HepG2 (cell line): ENCODE data around the gene SLC25A25. TPM values are rescaled to one million over a fixed set of nuclear protein-coding genes. Genes with fewer than 3 reads are reported as not detected.

Source experiments
- FOSL2 ChIP-seq: sonication (generic); formaldehyde crosslinking; IDR thresholded peaks from 2 replicates; pipeline ENCODE4 v1.4.0; 2020; ENCODE audit warnings: missing genetic modification reagents
- FOXA3 ChIP-seq: IDR thresholded peaks from 2 replicates; pipeline ENCODE4 v1.6.1; 2016; ENCODE audit warnings: missing genetic modification reagents, missing compliant biosample characterization
- HNF4A ChIP-seq: sonication (generic); formaldehyde crosslinking; IDR thresholded peaks from 2 replicates; pipeline ENCODE4 v1.4.0; 2020; ENCODE audit warnings: missing genetic modification reagents
- KDM5B ChIP-seq: sonication (generic); formaldehyde crosslinking; IDR thresholded peaks from 2 replicates; pipeline ENCODE4 v1.4.0; 2020; ENCODE audit warnings: missing genetic modification reagents, mild to moderate bottlenecking, borderline replicate concordance
- MBNL3 ChIP-seq: fragments of 250-450 bp; sonication (Bioruptor Pico); conservative IDR thresholded peaks from 2 replicates; pipeline ENCODE4 v1.8.0; 2022; ENCODE audit warnings: mild to moderate bottlenecking, inconsistent platforms
- NFYC ChIP-seq: IDR thresholded peaks from 2 replicates; pipeline ENCODE4 v1.6.1; 2016; ENCODE audit warnings: missing genetic modification reagents, missing compliant biosample characterization
- NRL ChIP-seq: sonication (generic); formaldehyde crosslinking; IDR thresholded peaks from 2 replicates; pipeline ENCODE4 v1.5.0; 2020; ENCODE audit warnings: missing genetic modification reagents, mild to moderate bottlenecking, moderate library complexity, borderline replicate concordance
- PHF21A ChIP-seq: sonication (generic); formaldehyde crosslinking; IDR thresholded peaks from 2 replicates; pipeline ENCODE4 v1.5.0; 2020; ENCODE audit warnings: mild to moderate bottlenecking, missing genetic modification reagents
- PLRG1 ChIP-seq: fragments of 450-650 bp; conservative IDR thresholded peaks from 2 replicates; pipeline ENCODE4 v1.6.1; 2016
- POLR2A ChIP-seq, 2 experiments: IDR thresholded peaks; 2 replicates each; pipeline ENCODE4 v1.6.1; 2011; ENCODE audit warnings: low read depth in 2 of 2, low read length in 2 of 2, mild to moderate bottlenecking in 1 of 2, moderate library complexity in 1 of 2; ENCODE audit not compliant: insufficient read depth in 1 of 2
- RFX3 ChIP-seq: IDR thresholded peaks from 2 replicates; pipeline ENCODE4 v1.6.1; 2016; ENCODE audit warnings: missing biosample characterization, missing genetic modification reagents
- SMC3 ChIP-seq: IDR thresholded peaks from 2 replicates; pipeline ENCODE4 v1.6.1; 2011; ENCODE audit warnings: low read length, improper control_type of control experiment
- SRSF1 ChIP-seq: fragments of 200-400 bp; formaldehyde crosslinking; optimal IDR thresholded peaks from 2 replicates; pipeline ENCODE3; 2017; ENCODE audit warnings: mild to moderate bottlenecking, low read depth, low read length, moderate library complexity
- TOE1 ChIP-seq: sonication (generic); formaldehyde crosslinking; IDR thresholded peaks from 2 replicates; pipeline ENCODE4 v1.4.0; 2020; ENCODE audit warnings: mild to moderate bottlenecking, missing genetic modification reagents
- ZC3H4 ChIP-seq: sonication (generic); formaldehyde crosslinking; IDR thresholded peaks from 2 replicates; pipeline ENCODE4 v1.4.0; 2020; ENCODE audit warnings: missing genetic modification reagents, borderline replicate concordance
- ZMYM2 ChIP-seq: sonication (generic); formaldehyde crosslinking; IDR thresholded peaks from 2 replicates; pipeline ENCODE4 v1.8.0; 2022; ENCODE audit warnings: mild to moderate bottlenecking, missing genetic modification reagents
- ZNF260 ChIP-seq: sonication (generic); formaldehyde crosslinking; IDR thresholded peaks from 2 replicates; pipeline ENCODE4 v1.4.0; 2020; ENCODE audit warnings: missing genetic modification reagents, low read depth, mild to moderate bottlenecking, borderline replicate concordance
- ZNF367 ChIP-seq: sonication (generic); formaldehyde crosslinking; IDR thresholded peaks from 2 replicates; pipeline ENCODE4 v1.4.0; 2020; ENCODE audit warnings: missing genetic modification reagents, borderline replicate concordance
- ZNF432 ChIP-seq: sonication (generic); formaldehyde crosslinking; IDR thresholded peaks from 2 replicates; pipeline ENCODE4 v1.5.0; 2020; ENCODE audit warnings: missing genetic modification reagents, mild to moderate bottlenecking, borderline replicate concordance
- ZNF557 ChIP-seq: sonication (generic); formaldehyde crosslinking; IDR thresholded peaks from 2 replicates; pipeline ENCODE4 v1.4.0; 2020; ENCODE audit warnings: missing genetic modification reagents
- ZNF776 ChIP-seq: sonication (generic); formaldehyde crosslinking; IDR thresholded peaks from 2 replicates; pipeline ENCODE4 v1.4.0; 2020; ENCODE audit warnings: mild to moderate bottlenecking, missing genetic modification reagents
- ZNF788 ChIP-seq: sonication (generic); formaldehyde crosslinking; IDR thresholded peaks from 2 replicates; pipeline ENCODE4 v1.5.0; 2020; ENCODE audit warnings: mild to moderate bottlenecking, missing genetic modification reagents, borderline replicate concordance
- ZNF883 ChIP-seq: sonication (generic); formaldehyde crosslinking; IDR thresholded peaks from 2 replicates; pipeline ENCODE4 v1.5.1; 2020; ENCODE audit warnings: mild to moderate bottlenecking, missing genetic modification reagents; ENCODE audit errors: not compliant biosample characterization
- ZSCAN30 ChIP-seq: sonication (generic); formaldehyde crosslinking; IDR thresholded peaks from 2 replicates; pipeline ENCODE4 v1.5.0; 2020; ENCODE audit warnings: mild to moderate bottlenecking, missing genetic modification reagents
- polyA plus RNA-seq, 8 experiments: library from polyadenylated mRNA; depleted of rRNA in 3 of 8; stranded (reverse) in 7 of 8; unstranded in 1 of 8; fragments of >200 nt; fragmentation: Illumina TruSeq in 4 of 8; extraction: Trizol in 4 of 8; gene quantifications; 2 replicates each; pipeline versions ENCODE4 v1.2.1 to v1.2.3, GENCODE V29; 2011 to 2016; ENCODE audit warnings: low read depth in 4 of 8, missing spikeins in 1 of 8, mixed read lengths in 1 of 8; ENCODE audit not compliant: insufficient read depth in 1 of 8
- total RNA-seq, 5 experiments: library from RNA; depleted of rRNA; stranded (reverse); fragments of >200 nt; fragmentation: Illumina TruSeq; extraction: Trizol; gene quantifications; 2 replicates each; pipeline ENCODE4 v1.2.3, GENCODE V29; 2016; ENCODE audit warnings: low read depth in 1 of 5
- TF ChIP-seq, protein P1 (sequence below): IDR thresholded peaks from 2 replicates; pipeline ENCODE4 v1.6.1; 2016; ENCODE audit warnings: low read depth, borderline replicate concordance
- TF ChIP-seq, protein P2 (sequence below): sonication (generic); formaldehyde crosslinking; IDR thresholded peaks from 2 replicates; pipeline ENCODE4 v1.4.0; 2020; ENCODE audit warnings: missing genetic modification reagents
- TF ChIP-seq, protein P3 (sequence below): sonication (generic); formaldehyde crosslinking; IDR thresholded peaks from 2 replicates; pipeline ENCODE4 v1.4.0; 2020; ENCODE audit warnings: missing genetic modification reagents
- TF ChIP-seq, protein P4 (sequence below): sonication (generic); formaldehyde crosslinking; IDR thresholded peaks from 2 replicates; pipeline ENCODE4 v1.5.0; 2020; ENCODE audit warnings: mild to moderate bottlenecking, missing genetic modification reagents

The SLC25A25 gene
- total and polyA plus RNA-seq, 2 of the 13 experiments (the other 11 are each of a cell fraction or from before 2014, with no cell fraction given) = 10.5 to 24.8 TPM

DNA sequence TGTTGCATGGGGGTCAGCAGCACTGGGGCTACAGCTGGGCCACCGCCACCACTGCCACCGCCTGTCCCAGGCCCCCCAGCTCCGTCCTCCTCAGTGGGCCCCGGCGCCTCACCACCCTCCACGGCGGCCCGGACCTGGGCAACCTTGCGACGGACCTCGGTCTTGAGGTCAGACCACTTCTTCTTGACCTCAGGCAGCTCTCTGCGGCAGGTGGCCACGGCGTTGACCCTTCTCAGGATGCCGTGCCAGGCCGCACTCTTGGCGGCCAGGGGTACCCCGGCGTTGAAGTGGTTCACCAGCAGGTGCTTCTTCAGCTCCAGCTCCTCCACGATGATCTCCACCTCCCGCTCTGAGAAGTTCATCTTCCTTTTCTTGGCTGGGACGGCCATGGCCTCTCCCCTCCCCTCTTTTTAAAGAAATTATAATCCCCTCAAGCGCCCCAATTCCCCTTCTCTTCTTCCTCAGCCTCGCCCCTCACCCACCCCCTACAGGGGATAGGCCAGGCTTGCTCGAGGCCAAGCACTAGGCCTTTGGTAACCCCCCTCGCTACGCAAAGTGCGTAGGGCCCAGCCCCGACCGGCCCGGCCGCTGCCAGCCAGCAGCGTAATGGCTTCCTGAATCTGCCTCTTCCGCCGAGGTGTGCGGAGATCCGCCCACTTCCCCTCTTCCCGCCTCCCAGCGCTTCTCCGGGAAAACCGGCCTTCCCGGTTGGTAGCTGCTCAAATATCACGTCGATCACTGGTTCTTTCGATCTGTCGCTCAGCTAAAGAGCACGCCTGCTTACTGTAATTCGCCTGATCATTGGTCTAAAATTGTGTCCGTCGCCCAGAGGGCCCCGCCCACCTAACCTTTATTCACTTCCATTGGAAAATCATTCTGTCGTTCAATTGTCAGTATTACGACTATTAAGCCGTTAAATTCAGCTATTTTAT lies 1.1 kb upstream of the SLC25A25 start, which contains the start of gene NAIF1 (continued):
- TF ChIP-seq PHF21A = peak; percentile 53; the same call in 1 of the 2 replicates
- TF ChIP-seq POLR2A (IDR thresholded peaks at IDR 0.05; ENCODE audit: insufficient read depth in 1 of 2, low read depth in 2 of 2, low read length in 2 of 2) = peak in 1 of 2 experiments; percentile 50; a peak in 1 of 4 replicates
- TF ChIP-seq FOSL2 (CRISPR knock-in tag) = no peak
- TF ChIP-seq, protein P1, sequence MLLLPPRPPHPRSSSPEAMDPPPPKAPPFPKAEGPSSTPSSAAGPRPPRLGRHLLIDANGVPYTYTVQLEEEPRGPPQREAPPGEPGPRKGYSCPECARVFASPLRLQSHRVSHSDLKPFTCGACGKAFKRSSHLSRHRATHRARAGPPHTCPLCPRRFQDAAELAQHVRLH (CRISPR knock-in tag) = no peak
- no peak for TF ChIP-seq RFX3 (CRISPR knock-in tag)
- TF ChIP-seq SRSF1 = peak; percentile 99
- TF ChIP-seq, protein P2, sequence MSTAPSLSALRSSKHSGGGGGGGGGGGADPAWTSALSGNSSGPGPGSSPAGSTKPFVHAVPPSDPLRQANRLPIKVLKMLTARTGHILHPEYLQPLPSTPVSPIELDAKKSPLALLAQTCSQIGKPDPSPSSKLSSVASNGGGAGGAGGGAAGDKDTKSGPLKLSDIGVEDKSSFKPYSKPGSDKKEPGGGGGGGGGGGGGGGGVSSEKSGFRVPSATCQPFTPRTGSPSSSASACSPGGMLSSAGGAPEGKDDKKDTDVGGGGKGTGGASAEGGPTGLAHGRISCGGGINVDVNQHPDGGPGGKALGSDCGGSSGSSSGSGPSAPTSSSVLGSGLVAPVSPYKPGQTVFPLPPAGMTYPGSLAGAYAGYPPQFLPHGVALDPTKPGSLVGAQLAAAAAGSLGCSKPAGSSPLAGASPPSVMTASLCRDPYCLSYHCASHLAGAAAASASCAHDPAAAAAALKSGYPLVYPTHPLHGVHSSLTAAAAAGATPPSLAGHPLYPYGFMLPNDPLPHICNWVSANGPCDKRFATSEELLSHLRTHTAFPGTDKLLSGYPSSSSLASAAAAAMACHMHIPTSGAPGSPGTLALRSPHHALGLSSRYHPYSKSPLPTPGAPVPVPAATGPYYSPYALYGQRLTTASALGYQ (CRISPR knock-in tag) = no peak
- TF ChIP-seq MBNL3 (CRISPR knock-in tag) = no peak
- no peak for TF ChIP-seq ZNF557
- TF ChIP-seq ZC3H4 (CRISPR knock-in tag) = no peak
- 0 out of 2 replicates have a peak, but pooled peaks have one; percentile 57 for TF ChIP-seq NRL (CRISPR knock-in tag)
- TF ChIP-seq, protein P3, sequence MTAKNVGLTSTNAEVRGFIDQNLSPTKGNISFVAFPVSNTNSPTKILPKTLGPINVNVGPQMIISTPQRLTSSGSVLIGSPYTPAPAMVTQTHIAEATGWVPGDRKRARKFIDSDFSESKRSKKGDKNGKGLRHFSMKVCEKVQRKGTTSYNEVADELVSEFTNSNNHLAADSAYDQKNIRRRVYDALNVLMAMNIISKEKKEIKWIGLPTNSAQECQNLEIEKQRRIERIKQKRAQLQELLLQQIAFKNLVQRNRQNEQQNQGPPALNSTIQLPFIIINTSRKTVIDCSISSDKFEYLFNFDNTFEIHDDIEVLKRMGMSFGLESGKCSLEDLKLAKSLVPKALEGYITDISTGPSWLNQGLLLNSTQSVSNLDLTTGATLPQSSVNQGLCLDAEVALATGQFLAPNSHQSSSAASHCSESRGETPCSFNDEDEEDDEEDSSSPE = no peak
- TF ChIP-seq SMC3 = no peak
- no peak for TF ChIP-seq ZNF432 (CRISPR knock-in tag)
- no peak for TF ChIP-seq PLRG1
- no peak for TF ChIP-seq ZMYM2
- TF ChIP-seq ZNF883 (CRISPR knock-in tag) = no peak
- TF ChIP-seq, protein P4, sequence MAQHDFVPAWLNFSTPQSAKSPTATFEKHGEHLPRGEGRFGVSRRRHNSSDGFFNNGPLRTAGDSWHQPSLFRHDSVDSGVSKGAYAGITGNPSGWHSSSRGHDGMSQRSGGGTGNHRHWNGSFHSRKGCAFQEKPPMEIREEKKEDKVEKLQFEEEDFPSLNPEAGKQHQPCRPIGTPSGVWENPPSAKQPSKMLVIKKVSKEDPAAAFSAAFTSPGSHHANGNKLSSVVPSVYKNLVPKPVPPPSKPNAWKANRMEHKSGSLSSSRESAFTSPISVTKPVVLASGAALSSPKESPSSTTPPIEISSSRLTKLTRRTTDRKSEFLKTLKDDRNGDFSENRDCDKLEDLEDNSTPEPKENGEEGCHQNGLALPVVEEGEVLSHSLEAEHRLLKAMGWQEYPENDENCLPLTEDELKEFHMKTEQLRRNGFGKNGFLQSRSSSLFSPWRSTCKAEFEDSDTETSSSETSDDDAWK (CRISPR knock-in tag) = no peak
- peak; percentile 32; the same call in 1 of the 2 replicates for TF ChIP-seq ZNF788 (CRISPR knock-in tag)
- no peak for TF ChIP-seq HNF4A (CRISPR knock-in tag)
- TF ChIP-seq ZSCAN30 (CRISPR knock-in tag) = no peak
- no peak for TF ChIP-seq TOE1 (CRISPR knock-in tag)
- TF ChIP-seq ZNF260 = no peak
- peak; percentile 96 for TF ChIP-seq NFYC (CRISPR knock-in tag)
- no peak for TF ChIP-seq FOXA3
- 0 out of 2 replicates have a peak, but pooled peaks have one; percentile 43 for TF ChIP-seq ZNF776 (CRISPR knock-in tag)
- peak; percentile 63 for TF ChIP-seq KDM5B (CRISPR knock-in tag)
- TF ChIP-seq ZNF367 (CRISPR knock-in tag) = no peak
